SIG-M5 treated with dmso at 0.1 percent for 504 hours (cell line): Measurements from ENCODE around the gene KIF5A.

Source experiments
- DNase-seq: peaks from one replicate; lab custom pipeline; 2025; ENCODE audit not compliant: unreplicated experiment; lab: John Stamatoyannopoulos, UW

KIF5A gene

DNA sequence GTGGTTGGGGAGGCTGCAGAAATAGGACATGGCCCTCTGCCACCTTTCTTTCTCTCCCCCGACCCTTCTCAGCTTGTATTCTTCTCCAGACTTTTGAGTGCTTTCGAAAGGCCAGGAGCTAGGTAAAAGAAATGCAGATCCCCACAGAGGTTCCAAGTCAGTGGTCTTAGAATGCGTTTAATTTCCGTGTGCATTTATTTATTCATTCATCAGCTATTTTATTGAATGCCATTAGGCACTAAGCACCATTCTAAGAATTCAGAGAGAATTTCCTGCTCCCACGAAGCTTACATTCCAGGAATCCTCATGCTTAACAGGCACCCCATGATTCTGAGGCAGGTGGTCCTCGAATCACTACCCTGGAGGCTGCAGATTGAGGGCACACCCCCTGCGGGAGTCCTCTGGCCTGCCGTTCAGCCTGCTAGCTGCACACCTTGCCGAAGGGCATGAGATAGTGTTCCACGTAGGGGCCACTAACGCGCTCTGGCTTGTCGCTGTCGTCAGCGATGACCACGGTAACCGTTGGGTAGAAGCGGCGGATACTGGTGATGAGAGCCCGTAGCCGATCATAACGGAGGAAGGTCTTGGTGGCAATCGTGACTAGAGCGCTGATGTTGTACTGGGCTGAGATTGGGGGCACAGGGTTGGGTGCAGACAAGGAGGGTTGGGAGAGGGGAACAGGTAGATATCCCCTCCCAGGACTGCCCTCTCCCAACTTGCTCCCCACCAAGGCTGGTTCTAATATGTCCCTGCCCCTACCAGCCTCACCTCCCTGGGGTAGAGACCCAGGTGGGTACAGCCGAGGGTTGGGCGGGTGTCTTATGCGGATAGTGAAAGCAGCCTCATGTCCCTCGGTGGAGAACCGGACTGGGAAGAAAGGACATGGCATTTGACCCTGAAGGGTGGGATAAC is 78.7 kb downstream of the KIF5A start:
- no peak for DNase-seq

DNA sequence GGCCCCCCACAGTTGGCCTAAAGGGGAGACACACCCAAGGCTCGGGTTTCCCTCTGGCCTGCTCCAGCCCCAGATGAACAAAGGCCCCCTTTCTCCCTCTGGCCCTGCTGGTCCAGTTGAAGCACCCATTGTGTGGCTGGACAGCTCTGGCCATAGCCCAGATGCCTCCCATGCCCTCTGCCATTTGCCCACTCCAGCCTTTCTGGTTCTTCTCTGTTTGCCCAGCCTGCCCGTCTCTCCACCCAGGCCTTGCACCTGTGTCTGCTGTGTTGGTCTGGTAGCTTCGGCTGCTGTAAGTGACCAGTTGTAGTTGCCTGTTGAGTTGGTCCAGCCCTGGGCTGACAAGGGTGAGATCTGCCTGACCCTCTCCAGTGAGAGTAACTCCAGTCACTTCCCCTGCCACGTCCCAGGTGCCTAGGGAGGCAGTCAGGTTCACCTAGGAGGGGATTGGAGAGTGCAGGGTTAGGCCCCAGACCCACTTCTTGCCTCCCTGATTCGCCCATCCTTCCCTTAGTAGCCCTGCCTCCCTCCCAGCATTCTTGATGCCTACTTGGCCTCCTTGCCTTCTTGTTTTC is 80.1 kb downstream of the KIF5A start:
- no peak for DNase-seq

DNA sequence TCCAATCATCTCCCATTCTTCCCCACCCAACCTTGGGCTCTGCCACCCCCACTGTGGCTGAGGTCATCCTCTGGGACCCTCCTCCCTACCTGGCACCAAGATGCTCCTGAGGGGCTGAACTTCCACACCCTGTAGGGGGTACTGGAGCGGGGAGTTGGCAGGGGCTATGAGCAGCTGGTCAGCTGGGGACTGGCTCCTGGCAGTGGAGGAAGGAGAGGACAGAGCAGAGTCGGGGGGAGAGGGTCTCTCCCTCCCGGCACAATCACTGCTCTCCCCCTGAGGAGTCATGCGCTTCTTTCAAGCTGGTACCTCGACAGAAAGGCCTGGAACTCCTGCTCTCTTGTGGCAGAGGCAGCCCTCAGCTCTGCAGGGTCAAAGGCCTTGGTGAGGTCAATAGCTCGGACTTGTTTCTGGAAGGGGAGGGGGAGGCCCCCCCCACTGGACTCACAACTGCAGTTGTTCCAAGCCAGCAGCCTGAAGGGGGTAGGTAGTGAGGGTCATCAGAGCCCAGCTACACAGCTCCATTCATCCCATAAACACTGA is 81.1 kb downstream of the KIF5A start:
- DNase-seq: no peak

DNA sequence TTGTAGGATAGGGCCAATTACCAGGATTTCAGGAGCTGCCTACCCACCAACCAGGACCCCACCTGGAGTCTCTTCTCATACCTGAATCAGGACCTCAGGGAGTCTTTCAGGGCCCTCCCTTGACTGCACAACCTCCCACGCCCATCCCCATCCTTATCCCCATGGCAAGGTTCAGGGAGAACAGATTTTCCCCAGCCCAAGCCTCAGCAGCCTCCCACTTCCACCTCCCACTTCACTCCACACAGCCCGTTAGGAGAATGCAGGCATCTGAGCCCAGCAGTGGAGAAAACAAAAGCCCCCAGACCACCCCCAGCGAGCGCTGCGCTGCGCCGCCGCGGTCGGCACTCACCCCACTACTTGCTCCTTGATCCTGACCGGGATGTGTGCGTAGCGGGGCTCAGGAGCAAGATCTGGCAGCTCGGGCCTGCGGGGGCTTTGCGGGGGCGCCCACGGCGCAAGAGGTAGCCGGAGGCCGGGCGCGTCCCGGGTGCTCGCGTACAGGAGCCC is 81.8 kb downstream of the KIF5A start:
- DNase-seq: no peak

DNA sequence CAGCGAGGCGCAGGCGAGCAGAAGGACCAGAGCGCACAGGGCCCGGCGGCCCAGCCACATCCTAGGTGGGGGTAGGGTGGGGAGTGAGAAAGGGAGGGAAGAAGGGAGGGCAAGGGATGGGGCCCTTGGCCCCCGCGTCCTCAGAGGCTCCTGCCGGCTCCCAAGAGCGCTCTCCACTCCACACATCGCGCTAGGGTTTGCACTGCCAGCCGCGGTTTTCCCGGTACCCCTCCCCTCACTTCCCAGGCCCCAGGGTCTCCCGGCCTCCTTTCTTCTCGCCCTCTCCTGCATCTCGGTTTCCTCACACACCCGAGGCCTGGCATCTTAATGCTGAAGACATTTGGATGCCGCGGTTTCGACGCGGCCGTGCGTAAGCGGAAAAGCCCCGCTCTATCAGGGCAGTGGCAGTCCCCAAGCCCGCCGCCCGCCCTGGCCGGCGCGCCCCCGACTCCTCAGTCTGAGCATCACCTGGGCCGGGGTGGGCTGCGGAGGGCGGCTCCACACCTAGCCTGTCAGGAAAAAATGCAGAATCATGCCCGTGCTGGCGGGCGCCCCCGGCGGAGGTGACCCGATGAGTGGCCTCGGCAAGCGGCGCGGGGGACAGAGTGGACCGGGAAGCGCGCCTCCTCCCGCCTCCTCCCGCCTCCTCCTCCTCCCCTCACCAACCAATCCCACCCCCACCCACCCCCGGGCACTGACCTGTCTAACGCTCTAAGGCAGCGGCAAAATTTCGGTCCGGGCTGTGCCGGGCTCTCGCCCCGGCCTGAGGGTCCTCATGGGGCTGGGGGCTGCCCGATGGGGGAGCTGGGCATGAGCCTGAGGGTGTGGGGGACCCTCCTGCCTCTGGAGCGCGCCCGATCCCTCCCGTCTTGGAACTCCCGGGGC is 82.5 kb downstream of the KIF5A start:
- DNase-seq: no peak

DNA sequence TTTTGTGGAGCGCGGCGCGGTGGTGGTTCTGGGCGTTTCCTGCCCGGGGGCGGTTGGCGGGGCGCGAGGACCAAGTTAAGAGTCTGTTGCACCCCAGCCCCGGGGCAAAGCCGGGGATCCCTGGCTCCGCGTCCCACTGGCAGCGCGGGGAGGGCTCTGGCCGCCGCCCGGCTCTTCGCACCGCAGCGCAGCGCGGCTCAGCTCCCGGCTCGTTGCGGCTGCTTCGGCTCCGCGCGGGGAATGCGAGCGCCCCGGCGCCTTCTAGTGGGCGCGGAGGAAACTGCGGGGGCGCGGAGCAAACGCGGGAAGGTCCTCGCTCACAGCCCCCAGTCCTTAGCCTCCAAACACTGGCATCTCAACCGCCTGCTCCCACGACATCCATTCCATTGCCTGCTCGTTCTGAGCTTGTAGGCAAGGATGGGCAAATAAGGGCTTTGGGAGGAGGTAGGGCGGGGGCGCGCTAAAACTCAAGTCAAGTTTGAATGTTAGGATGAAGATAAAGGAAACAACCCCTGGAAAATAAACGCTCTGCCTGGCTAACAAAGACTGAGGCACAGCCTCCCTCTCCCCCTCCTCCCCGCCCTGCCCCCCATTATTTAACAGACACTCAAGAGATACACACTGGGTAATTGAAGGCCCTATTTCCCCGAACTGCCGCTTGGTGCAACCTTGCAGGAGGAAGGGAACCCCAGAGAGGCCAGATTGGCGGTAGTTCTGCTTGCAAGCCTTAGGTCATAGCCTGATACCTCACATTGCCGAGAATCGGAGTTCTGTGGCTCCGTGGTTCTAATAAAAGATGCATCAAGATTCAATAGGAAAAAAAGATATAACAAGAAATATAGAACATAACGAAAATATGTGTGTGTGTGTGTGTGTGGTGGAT is 83.4 kb downstream of the KIF5A start, which contains the start of gene B4GALNT1:
B4GALNT1 (minus strand) TSS at position 244 of the 883 bp plus-strand sequence. CDS start 1,069 bp downstream, outside the sequence.
- DNase-seq: peak; percentile 56
